CD14-positive monocyte (primary cell): Measurements from ENCODE around the gene STOML3. TPM values are rescaled to one million over a fixed set of nuclear protein-coding genes. Genes with fewer than 3 reads are reported as not detected.

Experiments
- DNase-seq, 3 donors: peaks; one replicate each; pipeline ENCODE4 v3.0.0-alpha.2; 2011 to 2022
- H2AFZ ChIP-seq: 2 replicates; pipeline ENCODE4 v1.6.0; 2012; ENCODE audit warnings: mild to moderate bottlenecking, low read depth, low read length, inconsistent platforms; ENCODE audit not compliant: insufficient read depth, poor library complexity, severe bottlenecking
- H3K27ac ChIP-seq, 2 donors: 1 replicate in 1 of 2; 2 replicates in 1 of 2; pipeline ENCODE4 v1.5.1; 2012 to 2013; ENCODE audit warnings: low read length in 2 of 2, control low read depth in 1 of 2, inconsistent platforms in 1 of 2, low read depth in 1 of 2, mild to moderate bottlenecking in 1 of 2
- H3K27me3 ChIP-seq, 2 donors: one replicate each; pipeline versions ENCODE4 v1.6.0 to v1.6.1; 2011 to 2013; ENCODE audit warnings: low read length in 2 of 2; ENCODE audit not compliant: control insufficient read depth in 2 of 2, insufficient read depth in 2 of 2
- H3K36me3 ChIP-seq, 2 donors: replicated peaks in 1 of 2; 1 replicate in 1 of 2; 2 replicates in 1 of 2; pipeline versions ENCODE4 v1.5.1 to v1.6.1; 2012 to 2013; ENCODE audit warnings: low read length in 2 of 2, control low read depth in 1 of 2, inconsistent platforms in 1 of 2, mild to moderate bottlenecking in 1 of 2; ENCODE audit not compliant: insufficient read depth in 2 of 2, control insufficient read depth in 1 of 2
- H3K4me1 ChIP-seq, 2 donors: 1 replicate in 1 of 2; 2 replicates in 1 of 2; pipeline versions ENCODE4 v1.5.1 to v1.6.1; 2012 to 2013; ENCODE audit warnings: low read length in 2 of 2, control low read depth in 1 of 2, inconsistent platforms in 1 of 2, mild to moderate bottlenecking in 1 of 2, moderate library complexity in 1 of 2; ENCODE audit not compliant: insufficient read depth in 2 of 2, control insufficient read depth in 1 of 2
- H3K4me2 ChIP-seq: replicated peaks from 2 replicates; pipeline ENCODE3; 2012; ENCODE audit warnings: low read length, moderate library complexity, mild to moderate bottlenecking; ENCODE audit not compliant: poor library complexity, severe bottlenecking; ENCODE audit errors: extremely low read depth
- H3K4me3 ChIP-seq, 3 experiments: fragments of 200-600 bp in 1 of 3; sonication (generic) in 1 of 3; replicated peaks in 1 of 3; 1 replicate in 2 of 3; 2 replicates in 1 of 3; pipeline ENCODE4 v1.5.1; 2011 to 2013; ENCODE audit warnings: low read length in 3 of 3, mild to moderate bottlenecking in 3 of 3, control low read depth in 2 of 3, low read depth in 2 of 3, inconsistent platforms in 1 of 3, moderate library complexity in 1 of 3
- H3K79me2 ChIP-seq: 2 replicates; pipeline ENCODE4 v1.6.0; 2012; ENCODE audit warnings: mild to moderate bottlenecking, control low read depth, inconsistent platforms, low read length, moderate library complexity; ENCODE audit not compliant: insufficient read depth
- H3K9ac ChIP-seq: 2 replicates; pipeline ENCODE4 v1.6.0; 2017; ENCODE audit warnings: low read length, mild to moderate bottlenecking; ENCODE audit not compliant: insufficient read depth, poor library complexity, severe bottlenecking
- H3K9me3 ChIP-seq, 2 donors: replicated peaks in 1 of 2; 1 replicate in 1 of 2; 2 replicates in 1 of 2; pipeline versions ENCODE4 v1.5.1 to v1.6.1; 2012 to 2013; ENCODE audit warnings: low read length in 2 of 2, control low read depth in 1 of 2; ENCODE audit not compliant: control insufficient read depth in 1 of 2, insufficient read depth in 1 of 2
- H4K20me1 ChIP-seq: 2 replicates; pipeline ENCODE4 v1.6.0; 2012; ENCODE audit warnings: mild to moderate bottlenecking, low read length, control low read depth, moderate library complexity; ENCODE audit not compliant: insufficient read depth
- H3K27ac Mint-ChIP-seq, 7 donors: one replicate each; pipeline ENCODE4 v1.8.0; 2020; ENCODE audit warnings: mild to moderate bottlenecking in 7 of 7, mixed read lengths in 7 of 7, moderate library complexity in 6 of 7, inconsistent platforms in 2 of 7
- H3K27me3 Mint-ChIP-seq, 3 donors: one replicate each; pipeline ENCODE4 v1.8.0; 2021 to 2022; ENCODE audit warnings: low read depth in 3 of 3, mild to moderate bottlenecking in 3 of 3, mixed read lengths in 3 of 3, moderate library complexity in 3 of 3, inconsistent platforms in 1 of 3
- H3K36me3 Mint-ChIP-seq, 2 donors: one replicate each; pipeline ENCODE4 v1.8.0; 2020; ENCODE audit warnings: mixed read lengths in 2 of 2, inconsistent platforms in 1 of 2, mild to moderate bottlenecking in 1 of 2
- H3K4me1 Mint-ChIP-seq: one replicate; pipeline ENCODE4 v1.8.0; 2020; ENCODE audit warnings: mild to moderate bottlenecking, mixed read lengths
- H3K4me3 Mint-ChIP-seq, 2 donors: one replicate each; pipeline ENCODE4 v1.8.0; 2020; ENCODE audit warnings: mild to moderate bottlenecking in 2 of 2, mixed read lengths in 2 of 2, moderate library complexity in 1 of 2
- H3K9me3 Mint-ChIP-seq, 7 donors: one replicate each; pipeline ENCODE4 v1.8.0; 2020 to 2022; ENCODE audit warnings: mixed read lengths in 7 of 7, mild to moderate bottlenecking in 6 of 7, moderate library complexity in 6 of 7, inconsistent platforms in 2 of 7
- WGBS: methylation state at CpG from one replicate; pipeline ENCODE4 v1.1.5; 2013; ENCODE audit warnings: missing lambda C conversion rate; ENCODE audit not compliant: insufficient coverage; 5-methylcytosine and 5-hydroxymethylcytosine counted together
- intact Hi-C, 2 donors: fragments of 100-400 bp; cut with micrococcal nuclease; formaldehyde crosslinking; loops; one replicate each; pipeline versions ENCODE4 v1.15.0 to v1.15.1; 2023
- polyA plus RNA-seq, 3 donors: library from polyadenylated mRNA; depleted of rRNA in 1 of 3; unstranded in 2 of 3; stranded (reverse) in 1 of 3; fragments of 300-500 nt in 2 of 3; fragments of >200 nt in 1 of 3; fragmentation: Illumina TruSeq in 2 of 3; gene quantifications; 1 replicate in 2 of 3; 2 replicates in 1 of 3; pipeline ENCODE4 v1.2.3, GENCODE V29; 2012 to 2021
- TF ChIP-seq, protein P1 (sequence below): fragments of 200-600 bp; IDR thresholded peaks from one replicate; pipeline ENCODE4 v1.8.0; 2022; ENCODE audit warnings: antibody characterized with exemption, mild to moderate bottlenecking

The STOML3 gene
- polyA plus RNA-seq, 3 donors = not detected

DNA sequence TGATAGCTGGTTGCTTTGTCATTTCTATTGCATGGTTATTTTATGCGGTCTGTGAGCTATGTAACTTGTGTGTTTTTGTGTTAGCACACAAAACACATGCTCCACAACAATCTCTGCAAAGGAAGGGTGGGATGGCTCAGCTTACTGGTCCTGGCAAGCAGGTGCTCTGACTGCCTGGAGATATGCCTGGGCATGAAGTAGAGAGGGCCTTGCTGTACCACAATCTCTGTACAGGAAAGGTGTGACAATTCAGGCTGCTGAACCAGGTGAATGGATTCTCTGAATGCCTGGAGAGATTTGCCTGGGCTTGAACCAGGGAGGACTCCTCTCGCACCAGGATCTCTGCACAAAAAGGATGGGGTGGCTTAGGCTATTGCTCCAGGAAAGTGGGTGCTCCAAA lies 69.5 kb downstream of the STOML3 start:
- Mint-ChIP-seq H3K27ac (no peak overlapping the region), H3K27me3 (peaks cover 0 to 4% (median 3%) of the 10 kb centered on the region in 3 donors), H3K4me1 (no peaks in the 10 kb centered on the region), H3K36me3 (no peaks in the 10 kb centered on the region), H3K9me3 (peaks cover 0 to 6% (median 3%) of the 10 kb centered on the region in 7 donors), H3K4me3 (no peak overlapping the region)
- no peak for DNase-seq
- Histone ChIP-seq H3K4me3 (no peak overlapping the region), H3K9me3 (no peaks in the 10 kb centered on the region), H3K4me1 (no peaks in the 10 kb centered on the region), H3K4me2 (no peak overlapping the region), H3K79me2 (no peaks in the 10 kb centered on the region), H4K20me1 (no peaks in the 10 kb centered on the region), H3K36me3 (no peaks in the 10 kb centered on the region), H3K27ac (no peak overlapping the region), H3K27me3 (no peaks in the 10 kb centered on the region), H3K9ac (no peak overlapping the region), H2AFZ (no peak overlapping the region)
- intact Hi-C loops = no loop called here
- WGBS = 56% methylated on average over 1 of the region's 2 CpGs
- TF ChIP-seq, protein P1, sequence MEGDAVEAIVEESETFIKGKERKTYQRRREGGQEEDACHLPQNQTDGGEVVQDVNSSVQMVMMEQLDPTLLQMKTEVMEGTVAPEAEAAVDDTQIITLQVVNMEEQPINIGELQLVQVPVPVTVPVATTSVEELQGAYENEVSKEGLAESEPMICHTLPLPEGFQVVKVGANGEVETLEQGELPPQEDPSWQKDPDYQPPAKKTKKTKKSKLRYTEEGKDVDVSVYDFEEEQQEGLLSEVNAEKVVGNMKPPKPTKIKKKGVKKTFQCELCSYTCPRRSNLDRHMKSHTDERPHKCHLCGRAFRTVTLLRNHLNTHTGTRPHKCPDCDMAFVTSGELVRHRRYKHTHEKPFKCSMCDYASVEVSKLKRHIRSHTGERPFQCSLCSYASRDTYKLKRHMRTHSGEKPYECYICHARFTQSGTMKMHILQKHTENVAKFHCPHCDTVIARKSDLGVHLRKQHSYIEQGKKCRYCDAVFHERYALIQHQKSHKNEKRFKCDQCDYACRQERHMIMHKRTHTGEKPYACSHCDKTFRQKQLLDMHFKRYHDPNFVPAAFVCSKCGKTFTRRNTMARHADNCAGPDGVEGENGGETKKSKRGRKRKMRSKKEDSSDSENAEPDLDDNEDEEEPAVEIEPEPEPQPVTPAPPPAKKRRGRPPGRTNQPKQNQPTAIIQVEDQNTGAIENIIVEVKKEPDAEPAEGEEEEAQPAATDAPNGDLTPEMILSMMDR = no peak

Other genes with a start within 250 kb of the STOML3 start
- 10 to 100 TPM in 1 of 3 donors, 1 to 10 TPM in 2; 4.6 to 28.5 (median 9.1) TPM for gene PROSER1, start 47.3 kb upstream of the STOML3 start, polyA plus RNA-seq
- 10 to 100 TPM; 12.8 to 17.7 (median 13.0) TPM for gene NHLRC3, start 47.6 kb upstream of the STOML3 start, polyA plus RNA-seq